GM21367 (cell line): ENCODE measurements around the gene DDX20.

Experiments used
- ATAC-seq: cut with Tn5 transposase; IDR thresholded peaks from one replicate; pipeline ENCODE4 v1.9.1; 2021; ENCODE audit not compliant: unreplicated experiment

Gene DDX20

GRCh38 chr1:111755331-111756123 lies at the start of gene DDX20:
DDX20 (plus strand) TSS chr1:111755901; CDS start chr1:111755925, 24 bp downstream.
- peak; percentile 87 for ATAC-seq

DNA sequence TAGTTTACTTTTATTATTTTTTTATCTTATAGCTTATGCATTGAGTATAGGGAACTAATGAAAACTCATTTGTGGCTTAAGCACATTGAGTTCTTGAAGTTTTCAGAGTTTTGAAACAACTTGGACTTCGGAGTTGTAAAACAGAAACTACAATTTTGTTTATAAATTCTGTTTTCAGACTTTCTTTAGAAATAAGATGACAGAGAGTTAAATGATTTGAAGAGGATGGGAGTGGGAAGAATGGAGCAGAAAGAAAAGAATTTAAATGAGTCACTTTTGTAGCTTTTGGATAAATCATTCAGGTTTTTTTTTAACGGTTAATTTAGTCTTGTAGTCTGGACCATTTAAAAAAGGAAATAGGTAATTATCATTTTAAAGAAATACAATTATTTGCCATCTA lies 48.8 kb upstream of the DDX20 start:
- no peak for ATAC-seq

DNA sequence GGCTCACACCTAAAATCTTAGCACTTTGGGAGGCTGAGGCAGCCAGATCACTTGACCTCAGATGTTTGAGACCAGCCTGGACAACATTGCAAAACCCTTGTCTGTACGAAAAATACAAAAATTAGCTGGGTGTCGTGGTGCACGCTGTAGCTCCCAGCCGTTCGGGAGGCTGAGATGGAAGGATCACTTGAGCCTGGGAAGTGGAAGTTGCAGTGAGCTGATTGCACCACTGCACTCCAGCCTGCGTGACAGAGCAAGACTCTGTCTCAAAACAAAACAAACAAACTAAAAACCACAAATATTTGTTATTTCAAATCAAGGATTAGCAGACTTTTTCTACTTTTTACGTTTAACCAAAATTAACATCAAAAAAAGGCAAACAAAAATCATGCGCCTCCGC lies 47.8 kb upstream of the DDX20 start:
- ATAC-seq, result no peak

- ATAC-seq, result no peak
Measured at GRCh38 chr1:111709986-111710385, 45.7 kb upstream of the DDX20 start.

GRCh38 chr1:111716333-111716732 lies 39.4 kb upstream of the DDX20 start:
- ATAC-seq, result no peak

- ATAC-seq, result no peak
Measured at GRCh38 chr1:111717450-111717849, 38.3 kb upstream of the DDX20 start.

DNA sequence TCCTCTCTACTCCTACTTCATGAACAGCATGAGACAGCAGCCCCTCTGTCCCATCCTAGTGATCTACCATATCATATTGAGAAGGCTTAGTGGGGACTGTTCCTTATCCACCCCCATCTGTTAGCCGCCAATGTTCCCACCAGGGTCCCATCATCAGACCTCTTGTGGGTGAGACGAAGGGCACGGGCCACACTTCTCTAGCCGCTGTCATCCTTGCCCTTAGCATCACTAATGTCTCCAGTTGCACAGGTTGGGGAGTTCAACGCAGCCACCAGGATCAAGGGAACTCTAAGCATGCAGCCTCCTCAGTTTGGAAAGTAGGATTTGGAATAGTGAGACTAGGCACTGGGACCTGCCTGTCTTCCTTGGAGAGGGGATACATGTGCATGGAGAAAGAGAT lies 36.6 kb upstream of the DDX20 start:
- ATAC-seq, result no peak

DNA sequence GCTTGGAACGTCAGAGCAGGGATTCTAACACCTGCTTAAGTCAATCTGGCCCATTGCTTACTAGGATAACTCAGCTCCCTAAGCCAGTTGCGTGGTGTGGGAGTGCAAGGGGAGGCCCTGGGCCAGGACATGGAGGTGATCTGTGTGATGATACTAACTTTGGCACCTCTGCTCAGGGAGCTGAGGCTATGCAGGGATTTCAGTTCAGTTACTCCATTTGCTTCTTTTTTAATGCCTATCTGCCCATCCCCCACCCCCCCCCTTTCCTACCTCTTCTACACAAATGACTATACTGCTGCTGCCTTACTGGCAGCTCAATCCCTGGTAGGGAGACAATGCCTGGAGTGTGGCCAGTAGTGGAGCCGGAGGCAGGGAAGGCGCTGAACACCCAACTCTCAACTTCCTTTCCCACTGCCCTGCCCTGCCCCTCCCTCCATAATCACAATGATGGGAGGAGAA lies 36.0 kb upstream of the DDX20 start:
- ATAC-seq, result no peak

DNA sequence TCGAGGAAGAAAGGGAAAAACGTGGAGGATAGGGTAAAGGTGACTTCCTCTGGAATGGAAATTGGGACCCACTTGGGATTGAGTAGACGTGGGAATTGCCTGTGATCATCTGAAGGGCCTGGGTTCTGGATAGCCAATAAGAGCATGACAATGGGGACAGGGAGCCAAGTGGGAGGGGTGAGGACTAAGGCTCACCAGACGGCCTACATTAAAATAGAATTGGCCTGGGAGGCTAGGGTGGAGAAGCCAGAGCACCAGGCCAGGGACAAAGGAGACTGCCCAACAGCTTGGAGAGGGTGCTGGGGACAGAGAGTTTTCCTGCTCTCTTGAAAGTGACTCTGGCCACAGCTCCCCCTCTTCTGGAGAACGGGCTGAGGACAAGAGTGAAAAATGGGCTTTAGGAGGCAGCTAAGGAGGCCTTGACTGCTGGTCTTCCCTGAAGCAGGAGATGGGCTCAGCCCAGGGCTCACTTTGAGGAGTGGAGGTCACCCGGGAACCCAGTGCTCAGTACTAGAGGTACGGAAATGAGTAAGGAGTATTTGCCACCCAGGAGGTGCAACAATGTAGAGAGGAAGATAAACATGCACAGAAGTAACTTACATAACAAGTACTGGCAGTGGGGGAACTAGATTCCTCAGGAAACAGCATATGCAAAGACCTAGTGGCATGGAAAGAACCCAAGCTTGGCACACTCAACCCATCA lies 35.3 kb upstream of the DDX20 start:
- no peak for ATAC-seq

DNA sequence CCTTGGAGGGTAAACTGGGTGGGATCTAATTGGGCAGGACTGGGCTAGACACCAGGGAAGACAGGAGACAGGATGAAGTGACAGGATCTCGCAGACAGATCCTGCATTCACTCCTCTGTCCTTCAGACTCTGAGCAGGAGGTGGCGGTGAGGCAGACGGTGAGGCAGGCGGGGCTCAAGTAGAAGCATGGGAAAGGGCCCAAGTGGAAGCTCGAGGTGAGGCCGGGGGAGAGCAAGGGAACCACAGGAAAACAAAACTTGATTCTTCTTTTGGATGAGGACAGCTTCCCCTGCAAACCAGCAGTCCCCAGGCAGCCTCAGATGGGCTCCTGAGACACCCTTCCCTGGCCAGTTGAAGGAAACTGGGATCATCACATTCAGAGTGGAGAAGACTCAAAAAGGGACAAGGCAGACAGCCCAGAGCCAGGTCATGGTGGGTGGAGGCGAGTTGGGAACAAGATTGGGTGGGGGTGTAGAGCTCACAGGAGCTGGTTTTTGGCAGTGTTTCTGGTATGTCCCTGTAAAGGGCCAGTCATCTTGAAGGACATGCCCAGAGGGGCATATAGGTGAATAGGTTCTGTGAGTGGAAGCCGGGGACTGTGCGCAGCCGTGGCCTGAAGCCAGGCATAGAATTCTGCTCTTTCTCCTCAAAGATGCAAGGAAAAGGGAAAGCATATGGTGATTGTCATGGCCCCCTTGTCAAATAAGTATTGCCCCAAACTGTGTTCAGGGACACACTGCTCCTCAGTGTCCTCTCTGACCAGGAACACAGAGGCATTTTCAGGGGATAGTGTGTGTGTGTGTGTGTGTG lies 34.5 kb upstream of the DDX20 start:
- ATAC-seq, result no peak

- no peak for ATAC-seq
Measured at GRCh38 chr1:111723091-111723806, 32.5 kb upstream of the DDX20 start.

DNA sequence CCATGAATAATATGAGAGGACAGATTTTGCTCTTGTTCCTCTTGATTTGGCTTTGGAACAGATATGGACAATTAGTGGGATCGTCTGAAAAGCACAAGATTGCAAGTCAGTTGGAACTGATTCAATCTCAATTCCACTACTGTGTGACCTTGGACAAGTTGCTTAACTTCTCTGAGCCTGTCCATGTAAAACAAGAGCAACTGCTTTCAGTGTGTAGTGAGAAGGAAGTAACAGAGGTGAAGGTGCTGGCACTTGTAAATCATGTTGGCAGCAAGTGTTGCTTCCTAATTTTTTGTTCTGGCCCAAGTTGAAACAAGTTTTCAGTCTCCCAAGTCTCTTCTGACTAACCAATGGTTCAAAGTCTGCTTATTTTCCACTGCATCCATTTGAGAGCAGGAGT lies 31.8 kb upstream of the DDX20 start:
- ATAC-seq, result no peak

DNA sequence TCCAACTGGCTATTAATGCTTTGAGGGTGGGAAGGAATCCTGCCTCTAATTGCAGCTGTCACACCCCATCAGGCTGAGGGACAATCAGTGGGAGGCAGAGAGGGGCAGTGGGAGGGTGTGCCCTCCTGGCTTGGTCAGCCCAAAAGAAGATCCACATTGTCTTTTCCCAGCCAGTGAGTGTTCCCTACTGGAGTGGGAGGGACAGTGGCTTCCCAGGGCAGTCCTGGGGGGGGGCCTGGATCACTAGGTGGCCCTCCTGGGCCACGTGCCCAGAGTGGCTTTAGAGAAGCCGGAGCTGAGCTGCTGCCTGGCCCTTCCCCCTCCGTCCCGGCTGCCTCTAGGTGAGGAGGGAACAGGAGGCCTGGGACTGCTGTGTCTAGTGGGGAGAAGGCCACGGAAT lies 30.5 kb upstream of the DDX20 start:
- no peak for ATAC-seq

GRCh38 chr1:111727056-111727455 lies 28.6 kb upstream of the DDX20 start:
- no peak for ATAC-seq

DNA sequence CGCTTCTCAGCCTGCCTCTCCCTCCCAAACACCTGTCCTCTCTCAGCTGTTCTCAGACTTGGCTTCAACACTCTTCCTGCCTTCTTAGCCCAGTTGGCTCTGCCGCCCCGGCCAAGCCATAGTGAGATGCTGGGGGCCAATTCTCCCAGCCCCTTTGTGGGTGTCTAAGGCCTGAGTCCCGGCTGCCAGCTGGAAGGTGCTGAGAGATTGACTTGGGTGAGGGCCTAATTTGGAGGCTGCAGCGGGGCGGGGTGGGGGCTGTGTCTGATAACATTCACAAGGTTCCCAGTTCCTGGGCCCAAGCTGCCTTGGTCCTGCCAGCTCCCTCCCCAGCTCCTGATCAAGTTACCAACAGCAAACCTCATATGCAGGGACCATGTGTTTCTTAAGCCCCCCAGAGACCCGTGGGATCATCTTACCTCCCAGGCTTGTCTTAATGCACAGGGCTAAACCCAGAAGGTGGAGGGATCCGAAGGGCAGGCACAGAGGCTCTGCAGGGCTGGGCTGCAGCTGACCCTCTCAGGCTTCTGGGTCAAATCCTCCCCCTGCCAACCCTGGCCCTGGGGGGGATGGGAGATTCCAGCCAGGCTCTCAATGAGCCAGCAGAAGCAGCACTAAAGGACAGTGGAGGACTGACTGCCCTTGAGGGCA lies 26.3 kb upstream of the DDX20 start:
- ATAC-seq, result no peak

DNA sequence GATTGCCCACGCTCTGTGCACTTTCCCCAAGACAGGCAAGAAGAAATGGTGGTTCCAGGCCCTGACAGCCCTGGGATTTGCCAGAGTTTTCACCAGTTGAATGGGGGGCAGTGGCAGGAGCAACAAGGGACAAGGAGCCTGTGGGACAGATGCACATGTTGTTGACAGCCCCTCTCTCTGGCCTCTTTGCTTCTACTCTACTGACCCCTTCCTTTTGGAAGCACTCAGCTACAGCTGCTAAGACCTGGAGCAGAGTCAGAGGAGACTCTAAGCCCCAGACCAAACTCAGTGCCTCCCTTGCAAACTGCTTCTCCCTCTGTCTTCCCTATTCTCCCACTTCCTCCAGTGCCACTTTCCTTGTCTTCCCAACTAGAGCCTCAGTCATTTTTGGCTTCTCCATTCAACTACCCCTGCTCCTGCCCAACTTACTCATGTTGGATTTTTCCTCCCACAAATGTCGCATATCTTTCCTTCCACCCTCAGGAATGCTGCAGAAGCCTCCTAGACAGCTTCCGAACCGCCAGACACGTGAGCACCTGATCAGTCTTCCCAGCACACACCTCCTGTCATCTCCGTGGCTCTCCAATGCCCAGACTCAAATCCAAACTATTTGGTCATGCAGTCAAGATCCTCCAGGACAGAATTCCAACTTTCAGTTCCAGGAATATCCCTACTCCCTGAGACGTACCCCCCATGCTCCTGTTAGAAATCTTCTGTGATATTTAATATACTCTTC lies 25.6 kb upstream of the DDX20 start:
- ATAC-seq, result no peak

DNA sequence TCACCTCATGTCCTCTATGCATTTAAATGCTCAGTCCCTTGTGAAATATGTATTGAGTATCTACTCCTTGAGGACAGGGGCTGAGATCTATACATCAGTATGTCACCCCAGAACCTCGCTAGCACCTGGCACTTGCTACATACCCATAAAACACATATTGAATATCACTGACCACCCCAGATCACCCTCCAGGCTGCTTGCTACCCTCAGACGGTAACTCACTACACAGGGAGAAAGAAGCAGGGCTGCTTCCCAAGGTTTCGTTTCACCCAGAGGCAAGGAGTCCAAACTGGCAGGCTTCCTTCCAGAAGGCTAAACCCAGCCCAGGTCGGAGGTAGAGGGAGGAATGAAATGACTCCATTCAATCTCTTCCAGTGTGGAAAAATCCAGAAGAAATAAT lies 25.0 kb upstream of the DDX20 start:
- ATAC-seq, result no peak

GRCh38 chr1:111731956-111732355 lies 23.7 kb upstream of the DDX20 start:
- no peak for ATAC-seq

DNA sequence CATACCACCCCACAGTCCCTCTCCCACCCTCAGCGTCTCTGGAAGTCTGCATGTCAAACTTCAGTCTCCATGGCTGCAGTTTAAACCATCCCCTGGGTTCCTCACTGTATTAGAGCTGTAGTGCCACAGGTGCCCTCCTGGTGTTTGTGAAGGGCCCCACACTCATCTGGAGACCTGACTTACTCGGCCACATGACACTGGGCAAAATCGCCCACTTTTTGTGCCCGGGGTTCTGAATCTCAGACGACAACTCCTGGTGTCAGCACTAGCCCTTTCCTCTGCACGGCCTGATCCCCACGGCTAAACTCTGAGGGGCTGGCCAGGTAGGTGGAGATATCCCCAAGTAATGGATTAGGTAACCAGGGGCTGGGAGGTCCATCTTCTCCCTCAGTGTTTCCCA lies 23.0 kb upstream of the DDX20 start:
- ATAC-seq, result no peak
